Mucosa of rectum (tissue), 2 donors: ENCODE results near the gene ST6GAL1.

Source experiments
- H3K27ac ChIP-seq, 2 donors: one replicate each; pipeline ENCODE4 v1.7.0; 2013; ENCODE audit warnings: inconsistent platforms in 2 of 2, low read depth in 2 of 2, low read length in 2 of 2
- H3K27me3 ChIP-seq, 2 donors: one replicate each; pipeline ENCODE4 v1.7.0; 2013; ENCODE audit warnings: low read length in 2 of 2; ENCODE audit not compliant: control insufficient read depth in 2 of 2, insufficient read depth in 2 of 2
- H3K36me3 ChIP-seq, 2 donors: one replicate each; pipeline ENCODE4 v1.7.0; 2013; ENCODE audit warnings: low read length in 2 of 2; ENCODE audit not compliant: control insufficient read depth in 2 of 2, insufficient read depth in 2 of 2
- H3K4me1 ChIP-seq, 2 donors: one replicate each; pipeline ENCODE4 v1.7.0; 2013; ENCODE audit warnings: low read length in 2 of 2, mild to moderate bottlenecking in 1 of 2; ENCODE audit not compliant: control insufficient read depth in 2 of 2, insufficient read depth in 2 of 2
- H3K4me3 ChIP-seq, 2 donors: one replicate each; pipeline ENCODE4 v1.7.0; 2013; ENCODE audit warnings: low read length in 2 of 2
- H3K9ac ChIP-seq, 2 donors: one replicate each; pipeline ENCODE4 v1.7.0; 2013; ENCODE audit warnings: low read length in 2 of 2, low read depth in 1 of 2, mild to moderate bottlenecking in 1 of 2
- H3K9me3 ChIP-seq, 2 donors: one replicate each; pipeline ENCODE4 v1.7.0; 2013; ENCODE audit warnings: low read length in 2 of 2; ENCODE audit not compliant: control insufficient read depth in 2 of 2
- donor health status: healthy.
- donor health status: Normal muscosa, but diverticular disease.

ST6GAL1 gene

GRCh38 chr3:187069857-187070516, 139.7 kb downstream of the ST6GAL1 start:
- no peak overlapping the region for H3K4me3 ChIP-seq
- H3K27ac ChIP-seq = no peak overlapping the region
- no peaks in the 10 kb centered on the region for H3K9me3 ChIP-seq
- H3K27me3 ChIP-seq = no peaks in the 10 kb centered on the region
- no peaks in the 10 kb centered on the region for H3K4me1 ChIP-seq
- H3K36me3 ChIP-seq = peaks cover 17 to 40% of the 10 kb centered on the region in 2 donors
- H3K9ac ChIP-seq = no peak overlapping the region

GRCh38 chr3:187072102-187072501, 141.8 kb downstream of the ST6GAL1 start:
- Histone ChIP-seq H3K4me3 (no peak overlapping the region), H3K9me3 (no peaks in the 10 kb centered on the region), H3K36me3 (peaks cover 22 to 54% of the 10 kb centered on the region in 2 donors), H3K9ac (no peak overlapping the region), H3K27ac (peak overlapping the region in 1 of 2 donors; percentile 6), H3K27me3 (no peaks in the 10 kb centered on the region), H3K4me1 (no peaks in the 10 kb centered on the region)

- H3K4me1 ChIP-seq = no peaks in the 10 kb centered on the region
- no peak overlapping the region for H3K27ac ChIP-seq
- no peaks in the 10 kb centered on the region for H3K27me3 ChIP-seq
- no peak overlapping the region for H3K9ac ChIP-seq
- no peaks in the 10 kb centered on the region for H3K9me3 ChIP-seq
- H3K36me3 ChIP-seq = peaks cover 24 to 58% of the 10 kb centered on the region in 2 donors
- H3K4me3 ChIP-seq = no peak overlapping the region
These were observed 142.2 kb downstream of the ST6GAL1 start for GRCh38 chr3:187072511-187072910.

GRCh38 chr3:187073581-187074098, 143.3 kb downstream of the ST6GAL1 start:
- Histone ChIP-seq H3K4me3 (no peak overlapping the region), H3K36me3 (peaks cover 30 to 62% of the 10 kb centered on the region in 2 donors), H3K4me1 (no peaks in the 10 kb centered on the region)

GRCh38 chr3:187074846-187075245, 144.5 kb downstream of the ST6GAL1 start:
- no peak overlapping the region for H3K27ac ChIP-seq
- no peak overlapping the region for H3K9ac ChIP-seq
- no peaks in the 10 kb centered on the region for H3K9me3 ChIP-seq
- H3K36me3 ChIP-seq = peaks cover 27 to 61% of the 10 kb centered on the region in 2 donors
- no peak overlapping the region for H3K4me3 ChIP-seq
- H3K27me3 ChIP-seq = no peaks in the 10 kb centered on the region
- no peaks in the 10 kb centered on the region for H3K4me1 ChIP-seq

More at GRCh38 chr3:187073581-187074098, 143.3 kb downstream of the ST6GAL1 start:
- Histone ChIP-seq H3K27me3 (no peaks in the 10 kb centered on the region), H3K9ac (no peak overlapping the region), H3K27ac (no peak overlapping the region), H3K9me3 (no peaks in the 10 kb centered on the region)

- H3K9me3 ChIP-seq = no peaks in the 10 kb centered on the region
- no peak overlapping the region for H3K4me3 ChIP-seq
- no peak overlapping the region for H3K9ac ChIP-seq
- no peak overlapping the region for H3K27ac ChIP-seq
- H3K4me1 ChIP-seq = no peaks in the 10 kb centered on the region
- H3K27me3 ChIP-seq = no peaks in the 10 kb centered on the region
- H3K36me3 ChIP-seq = peaks cover 21 to 51% of the 10 kb centered on the region in 2 donors
These were observed 146.0 kb downstream of the ST6GAL1 start for GRCh38 chr3:187076297-187076696.

GRCh38 chr3:187077085-187077484, 146.8 kb downstream of the ST6GAL1 start:
- Histone ChIP-seq H3K27me3 (no peaks in the 10 kb centered on the region), H3K27ac (no peak overlapping the region), H3K36me3 (peaks cover 21 to 50% of the 10 kb centered on the region in 2 donors), H3K9ac (no peak overlapping the region), H3K9me3 (no peaks in the 10 kb centered on the region), H3K4me3 (no peak overlapping the region), H3K4me1 (no peaks in the 10 kb centered on the region)

- no peak overlapping the region for H3K27ac ChIP-seq
- peaks cover 21 to 47% of the 10 kb centered on the region in 2 donors for H3K36me3 ChIP-seq
- no peak overlapping the region for H3K9ac ChIP-seq
- no peaks in the 10 kb centered on the region for H3K27me3 ChIP-seq
- H3K9me3 ChIP-seq = no peaks in the 10 kb centered on the region
- no peaks in the 10 kb centered on the region for H3K4me1 ChIP-seq
- no peak overlapping the region for H3K4me3 ChIP-seq
These were observed 147.2 kb downstream of the ST6GAL1 start for GRCh38 chr3:187077537-187077936.

- Histone ChIP-seq H3K27ac (no peak overlapping the region), H3K9me3 (no peaks in the 10 kb centered on the region), H3K4me1 (no peaks in the 10 kb centered on the region), H3K27me3 (no peaks in the 10 kb centered on the region), H3K4me3 (no peak overlapping the region), H3K9ac (no peak overlapping the region), H3K36me3 (peaks cover 14 to 34% of the 10 kb centered on the region in 2 donors)
These were observed 149.0 kb downstream of the ST6GAL1 start for GRCh38 chr3:187079090-187080022.
